WTC11 (cell line): ENCODE measurements around the gene MIDN. TPM values are rescaled to one million over a fixed set of nuclear protein-coding genes. Genes with fewer than 3 reads are reported as not detected.
A peak's percentile ranks its signal among the peaks of the same experiment; 100 is the strongest.

ENCODE experiments used
- ATAC-seq: fragments of 200-7000 bp; cut with Tn5 transposase; 2 replicates; pipeline ENCODE4 v1.10.0; 2021; ENCODE audit warnings: mild to moderate bottlenecking, moderate library complexity
- CTCF ChIA-PET: fragments of 300-600 bp; sonication (Branson Sonifier 250); formaldehyde crosslinking; loops from one replicate; lab custom pipeline; 2021; ENCODE audit warnings: antibody characterized with exemption; lab: Charles Lee
- POLR2A ChIA-PET: fragments of 350-600 bp; sonication (Branson Sonifier 250); formaldehyde crosslinking; loops from one replicate; lab custom pipeline; 2021; ENCODE audit warnings: antibody characterized with exemption; lab: Charles Lee
- DNase-seq: peaks from one replicate; pipeline ENCODE4 v3.0.0; 2021; ENCODE audit warnings: low spot score
- H3K27ac Mint-ChIP-seq: 2 replicates; pipeline ENCODE4 v1.8.0; 2021; ENCODE audit warnings: mixed read lengths
- H3K27me3 Mint-ChIP-seq: 2 replicates; pipeline ENCODE4 v1.8.0; 2021; ENCODE audit warnings: low read depth, mild to moderate bottlenecking, moderate library complexity, mixed read lengths
- H3K36me3 Mint-ChIP-seq: 2 replicates; pipeline ENCODE4 v1.8.0; 2021; ENCODE audit warnings: mixed read lengths
- H3K4me1 Mint-ChIP-seq: 2 replicates; pipeline ENCODE4 v1.8.0; 2022; ENCODE audit warnings: mixed read lengths
- H3K4me3 Mint-ChIP-seq: 2 replicates; pipeline ENCODE4 v1.8.0; 2021; ENCODE audit warnings: mild to moderate bottlenecking, moderate library complexity, mixed read lengths
- H3K9me3 Mint-ChIP-seq: 2 replicates; pipeline ENCODE4 v1.8.0; 2021; ENCODE audit warnings: mixed read lengths
- ATF1 ChIP-seq: sonication (generic); formaldehyde crosslinking; IDR thresholded peaks from 2 replicates; pipeline ENCODE4 v1.8.1; 2023; ENCODE audit warnings: mild to moderate bottlenecking, moderate library complexity, missing genetic modification reagents
- CBFB ChIP-seq: sonication (generic); formaldehyde crosslinking; IDR thresholded peaks from 2 replicates; pipeline ENCODE4 v1.8.1; 2022; ENCODE audit warnings: mild to moderate bottlenecking, low read depth, missing genetic modification reagents
- CREM ChIP-seq: sonication (generic); formaldehyde crosslinking; IDR thresholded peaks from 2 replicates; pipeline ENCODE4 v1.8.1; 2022; ENCODE audit warnings: mild to moderate bottlenecking, missing genetic modification reagents, moderate library complexity
- E2F5 ChIP-seq: sonication (generic); formaldehyde crosslinking; IDR thresholded peaks from 2 replicates; pipeline ENCODE4 v1.8.1; 2022; ENCODE audit warnings: mild to moderate bottlenecking, moderate library complexity, missing genetic modification reagents
- FOXJ3 ChIP-seq: sonication (generic); formaldehyde crosslinking; IDR thresholded peaks from 2 replicates; pipeline ENCODE4 v1.9.0; 2021; ENCODE audit warnings: missing genetic modification reagents, mild to moderate bottlenecking, borderline replicate concordance
- IRF2 ChIP-seq: sonication (generic); formaldehyde crosslinking; IDR thresholded peaks from 2 replicates; pipeline ENCODE4 v1.8.0; 2022; ENCODE audit warnings: low read depth, missing genetic modification reagents, borderline replicate concordance
- KAT7 ChIP-seq: sonication (generic); formaldehyde crosslinking; IDR thresholded peaks from 2 replicates; pipeline ENCODE4 v1.8.1; 2023; ENCODE audit warnings: missing genetic modification reagents, mild to moderate bottlenecking, borderline replicate concordance
- MXD4 ChIP-seq: fragments of 250-450 bp; sonication (Bioruptor Pico); IDR thresholded peaks from 2 replicates; pipeline ENCODE4 v1.8.0; 2021; ENCODE audit warnings: mild to moderate bottlenecking, moderate library complexity, borderline replicate concordance
- NFATC4 ChIP-seq: fragments of 250-450 bp; sonication (Bioruptor Pico); IDR thresholded peaks from 2 replicates; pipeline ENCODE4 v1.9.0; 2021; ENCODE audit warnings: mild to moderate bottlenecking
- NR3C1 ChIP-seq: sonication (generic); formaldehyde crosslinking; conservative IDR thresholded peaks from 2 replicates; pipeline ENCODE4 v1.8.1; 2023; ENCODE audit warnings: low read depth, mild to moderate bottlenecking, missing genetic modification reagents
- PRDM15 ChIP-seq: sonication (generic); formaldehyde crosslinking; IDR thresholded peaks from 2 replicates; pipeline ENCODE4 v1.8.0; 2022; ENCODE audit warnings: missing genetic modification reagents
- PREB ChIP-seq: sonication (generic); formaldehyde crosslinking; IDR thresholded peaks from 2 replicates; pipeline ENCODE4 v1.8.1; 2022; ENCODE audit warnings: mild to moderate bottlenecking, missing genetic modification reagents, moderate library complexity, borderline replicate concordance
- SMAD3 ChIP-seq: sonication (generic); formaldehyde crosslinking; IDR thresholded peaks from 2 replicates; pipeline ENCODE4 v1.8.0; 2022; ENCODE audit warnings: missing genetic modification reagents, mild to moderate bottlenecking, borderline replicate concordance
- SOX15 ChIP-seq: fragments of 250-450 bp; sonication (Bioruptor Pico); IDR thresholded peaks from 2 replicates; pipeline ENCODE4 v1.9.0; 2021; ENCODE audit warnings: mild to moderate bottlenecking
- TP53 ChIP-seq: sonication (generic); formaldehyde crosslinking; IDR thresholded peaks from 2 replicates; pipeline ENCODE4 v1.8.1; 2023; ENCODE audit warnings: mild to moderate bottlenecking, missing genetic modification reagents
- ZNF138 ChIP-seq: sonication (generic); formaldehyde crosslinking; conservative IDR thresholded peaks from 2 replicates; pipeline ENCODE4 v1.8.1; 2022; ENCODE audit warnings: mild to moderate bottlenecking, moderate library complexity, missing genetic modification reagents
- ZNF416 ChIP-seq: fragments of 250-450 bp; sonication (Bioruptor Pico); IDR thresholded peaks from 2 replicates; pipeline ENCODE4 v1.9.0; 2021; ENCODE audit warnings: mild to moderate bottlenecking, inconsistent platforms
- ZNF423 ChIP-seq: fragments of 250-450 bp; sonication (Bioruptor Pico); IDR thresholded peaks from 2 replicates; pipeline ENCODE4 v2.1.2; 2022; ENCODE audit warnings: mild to moderate bottlenecking, moderate library complexity
- ZNF512 ChIP-seq: sonication (generic); formaldehyde crosslinking; IDR thresholded peaks from 2 replicates; pipeline ENCODE4 v1.8.1; 2022; ENCODE audit warnings: missing genetic modification reagents, borderline replicate concordance
- total RNA-seq: library from RNA; stranded (reverse); gene quantifications from 3 replicates; pipeline ENCODE4 v1.2.3, GENCODE V29; 2021
- TF ChIP-seq, protein P1 (sequence below): sonication (generic); formaldehyde crosslinking; IDR thresholded peaks from 2 replicates; pipeline ENCODE4 v1.8.1; 2023; ENCODE audit warnings: mild to moderate bottlenecking, missing genetic modification reagents, moderate library complexity
- TF ChIP-seq, protein P2 (sequence below): sonication (generic); formaldehyde crosslinking; IDR thresholded peaks from 2 replicates; pipeline ENCODE4 v1.8.1; 2023; ENCODE audit warnings: mild to moderate bottlenecking, missing genetic modification reagents, moderate library complexity

Gene MIDN
- total RNA-seq, 1 experiment from 2014 or later = 189 TPM

- TF ChIP-seq PRDM15 (CRISPR knock-in tag) (no peak), NFATC4 (CRISPR knock-in tag) (0 out of 2 replicates have a peak, but pooled peaks have one; percentile 35), ZNF423 (CRISPR knock-in tag) (no peak), E2F5 (CRISPR knock-in tag) (no peak), PREB (CRISPR knock-in tag) (no peak)
- TF ChIP-seq, all 79 proteins: peak for 4
These were observed 25.1 kb downstream of the MIDN start (continued) for GRCh38 chr19:1273263-1274041.

DNA sequence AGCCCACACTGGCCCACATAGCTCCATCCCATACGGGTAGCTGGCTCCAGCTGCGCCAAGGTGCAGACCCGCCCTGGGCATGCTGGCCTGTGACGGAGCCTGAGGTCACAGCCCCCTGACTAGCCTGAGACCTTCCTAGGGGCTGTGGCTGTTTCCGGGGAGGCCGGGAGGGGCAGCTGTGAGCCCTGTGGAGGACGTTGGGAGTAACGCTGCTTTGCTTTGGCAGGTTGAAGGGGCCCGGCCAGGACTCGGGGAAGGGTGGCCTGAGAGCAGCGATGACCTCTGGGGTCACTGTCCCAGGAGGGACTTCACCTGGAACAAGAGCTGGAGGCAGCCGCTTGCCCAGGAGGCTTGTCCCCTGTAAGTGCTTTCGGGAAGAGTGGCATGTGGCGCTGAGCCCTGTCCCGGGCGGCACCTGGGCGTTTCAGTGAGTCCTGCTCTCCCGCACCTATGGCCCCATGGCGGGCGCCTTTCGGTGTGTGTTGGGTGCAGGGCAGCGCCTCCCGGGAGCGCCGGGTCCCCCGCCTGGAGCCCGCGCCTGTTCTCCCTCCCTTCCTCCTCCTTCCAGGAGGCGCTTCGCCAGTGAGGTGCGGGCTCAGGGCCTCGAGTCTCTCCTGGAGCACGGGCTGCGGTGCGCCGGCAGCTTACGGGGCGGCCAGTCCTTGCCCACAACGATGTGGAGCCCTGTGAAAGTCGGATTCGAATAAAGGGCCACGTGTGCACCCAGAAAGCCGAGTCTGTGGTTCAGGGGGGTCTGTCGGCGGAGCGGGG, 25.9 kb downstream of the MIDN start:
- ATAC-seq (no peak), DNase-seq (no peak)
- CTCF ChIA-PET = interaction anchor here (0.6 to 3.0 kb wide), 3 partner anchors 30 to 232 kb away, joined by 3 to 24 read pairs (median 3); no protein-coding TSS in a partner anchor
- Mint-ChIP-seq H3K27ac (peak overlapping the region; percentile 95), H3K27me3 (no peaks in the 10 kb centered on the region), H3K9me3 (no peaks in the 10 kb centered on the region), H3K36me3 (peaks cover 45% of the 10 kb centered on the region), H3K4me1 (peaks cover 41% of the 10 kb centered on the region), H3K4me3 (peak overlapping the region; percentile 67)
- POLR2A ChIA-PET = interaction anchor here (0.7 to 1.7 kb wide), 4 partner anchors 14 to 181 kb away, joined by 3 to 6 read pairs (median 4); no protein-coding TSS in a partner anchor
- TF ChIP-seq KAT7 (CRISPR knock-in tag) = 0 out of 2 replicates have a peak, but pooled peaks have one; percentile 1
- no peak for TF ChIP-seq TP53

DNA sequence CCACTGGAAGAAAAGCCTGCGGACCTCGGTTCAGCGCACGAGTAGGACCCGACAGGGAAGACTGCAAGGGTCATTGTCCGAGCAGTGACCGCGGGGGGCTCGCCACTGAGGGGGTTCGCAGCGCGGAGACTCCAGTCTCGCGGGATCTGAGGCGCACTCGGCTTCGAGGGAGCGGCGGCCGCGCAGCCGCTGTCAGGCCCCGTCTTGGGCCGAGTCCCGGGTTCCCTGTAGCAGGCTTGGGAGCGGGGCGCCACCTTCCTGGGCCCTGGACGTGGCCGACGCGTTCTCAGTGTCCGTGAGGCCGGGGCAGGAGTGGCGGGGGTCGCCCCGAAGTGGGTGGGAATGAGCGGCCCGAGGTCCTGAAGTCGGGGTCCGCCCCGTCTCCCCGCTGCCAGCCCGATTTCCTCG, 26.5 kb downstream of the MIDN start:
- ATAC-seq = peak; percentile 1
- ChIA-PET CTCF (interaction anchor here (0.6 to 3.0 kb wide), 7 partner anchors 8 to 271 kb away, joined by 3 to 27 read pairs (median 5); no protein-coding TSS in a partner anchor), POLR2A (interaction anchor here (1.0 to 1.7 kb wide), 5 partner anchors 8 to 140 kb away, joined by 3 to 7 read pairs (median 5); no protein-coding TSS in a partner anchor)
- Mint-ChIP-seq H3K4me1 (peaks cover 39% of the 10 kb centered on the region), H3K27me3 (no peaks in the 10 kb centered on the region), H3K36me3 (peaks cover 45% of the 10 kb centered on the region), H3K27ac (peak overlapping the region; percentile 95), H3K4me3 (peak overlapping the region; percentile 67), H3K9me3 (no peaks in the 10 kb centered on the region)
- no peak for DNase-seq
- TF ChIP-seq ATF1 = no peak
- no peak for TF ChIP-seq ZNF138
- TF ChIP-seq ZNF512 (CRISPR knock-in tag) = no peak
- TF ChIP-seq, protein P1, sequence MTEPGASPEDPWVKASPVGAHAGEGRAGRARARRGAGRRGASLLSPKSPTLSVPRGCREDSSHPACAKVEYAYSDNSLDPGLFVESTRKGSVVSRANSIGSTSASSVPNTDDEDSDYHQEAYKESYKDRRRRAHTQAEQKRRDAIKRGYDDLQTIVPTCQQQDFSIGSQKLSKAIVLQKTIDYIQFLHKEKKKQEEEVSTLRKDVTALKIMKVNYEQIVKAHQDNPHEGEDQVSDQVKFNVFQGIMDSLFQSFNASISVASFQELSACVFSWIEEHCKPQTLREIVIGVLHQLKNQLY (CRISPR knock-in tag) = no peak
- TF ChIP-seq, protein P2, sequence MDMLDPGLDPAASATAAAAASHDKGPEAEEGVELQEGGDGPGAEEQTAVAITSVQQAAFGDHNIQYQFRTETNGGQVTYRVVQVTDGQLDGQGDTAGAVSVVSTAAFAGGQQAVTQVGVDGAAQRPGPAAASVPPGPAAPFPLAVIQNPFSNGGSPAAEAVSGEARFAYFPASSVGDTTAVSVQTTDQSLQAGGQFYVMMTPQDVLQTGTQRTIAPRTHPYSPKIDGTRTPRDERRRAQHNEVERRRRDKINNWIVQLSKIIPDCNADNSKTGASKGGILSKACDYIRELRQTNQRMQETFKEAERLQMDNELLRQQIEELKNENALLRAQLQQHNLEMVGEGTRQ (CRISPR knock-in tag) = no peak
- TF ChIP-seq FOXJ3 (CRISPR knock-in tag) = no peak
- TF ChIP-seq KAT7 (CRISPR knock-in tag) = no peak
- TF ChIP-seq ZNF423 (CRISPR knock-in tag) = no peak
- no peak for TF ChIP-seq SMAD3 (CRISPR knock-in tag)
- peak; percentile 44; the same call in 1 of the 2 replicates for TF ChIP-seq ZNF416 (CRISPR knock-in tag)
- TF ChIP-seq CREM (CRISPR knock-in tag) = no peak; the same call in 1 of the 2 replicates
- TF ChIP-seq NFATC4 (CRISPR knock-in tag) = peak; percentile 66; the same call in 1 of the 2 replicates
- TF ChIP-seq SOX15 = no peak
- TF ChIP-seq CBFB = no peak
- no peak for TF ChIP-seq TP53
- no peak for TF ChIP-seq IRF2 (CRISPR knock-in tag)
- no peak for TF ChIP-seq MXD4 (CRISPR knock-in tag)
- no peak for TF ChIP-seq NR3C1 (CRISPR knock-in tag)
